K562 (cell line): ENCODE measurements around the gene PLAAT3. TPM values are rescaled to one million over a fixed set of nuclear protein-coding genes. Genes with fewer than 3 reads are reported as not detected.

Source experiments
- JUNB ChIP-seq: fragments of 450-650 bp; formaldehyde crosslinking; conservative IDR thresholded peaks from 2 replicates; pipeline ENCODE4 v1.4.0; 2020; ENCODE audit warnings: mild to moderate bottlenecking
- SUPT5H ChIP-seq: fragments of 450-650 bp; IDR thresholded peaks from 2 replicates; pipeline ENCODE4 v1.6.1; 2016
- ZBTB11 ChIP-seq, 3 experiments: fragments of 200-800 bp in 1 of 3; fragments of 250-450 bp in 1 of 3; fragments of 450-650 bp in 1 of 3; sonication (Bioruptor Pico) in 1 of 3; sonication (Bioruptor generic) in 1 of 3; formaldehyde crosslinking in 1 of 3; IDR thresholded peaks; 2 replicates each; pipeline versions ENCODE4 v1.6.1 to v1.8.0; 2016 to 2022; ENCODE audit warnings: mild to moderate bottlenecking in 2 of 3, missing genetic modification characterization in 2 of 3, missing compliant biosample characterization in 1 of 3, moderate library complexity in 1 of 3
- ZBTB5 ChIP-seq: fragments of 450-650 bp; IDR thresholded peaks from 2 replicates; pipeline ENCODE4 v1.6.1; 2017; ENCODE audit warnings: antibody characterized with exemption
- ZNF12 ChIP-seq: sonication (generic); formaldehyde crosslinking; IDR thresholded peaks from 2 replicates; pipeline ENCODE4 v1.4.0; 2020; ENCODE audit warnings: mild to moderate bottlenecking, missing genetic modification reagents
- ZNF518B ChIP-seq: fragments of 250-450 bp; sonication (Bioruptor Pico); IDR thresholded peaks from 2 replicates; pipeline ENCODE4 v1.5.0; 2021; ENCODE audit warnings: mild to moderate bottlenecking, moderate library complexity
- polyA plus RNA-seq, 8 experiments: library from polyadenylated mRNA; depleted of rRNA in 4 of 8; stranded (reverse) in 5 of 8; unstranded in 3 of 8; fragments of >200 nt; fragmentation: Nextera tagmentation in 2 of 8; fragmentation: Illumina TruSeq in 1 of 8; extraction: Ambion mirVana in 2 of 8; extraction: Trizol in 1 of 8; gene quantifications; 2 replicates each; pipeline versions ENCODE4 v1.2.1 to v1.2.3, GENCODE V29; 2011 to 2014; ENCODE audit warnings: inconsistent platforms in 1 of 8, missing spikeins in 1 of 8
- total RNA-seq, 7 experiments: library from RNA; depleted of rRNA in 6 of 7; stranded (reverse); fragments of >200 nt in 6 of 7; fragmentation: Illumina TruSeq in 2 of 7; extraction: Trizol in 2 of 7; gene quantifications; 2 replicates each; pipeline versions ENCODE4 v1.2.1 to v1.2.3, GENCODE V29; 2011 to 2021; ENCODE audit warnings: low replicate concordance in 1 of 7
- TF ChIP-seq, protein P1 (sequence below): fragments of 200-600 bp; sonication (generic); IDR thresholded peaks from one replicate; pipeline ENCODE4 v1.6.1; 2012; ENCODE audit warnings: mild to moderate bottlenecking, low read depth, low read length, inconsistent platforms

Gene PLAAT3
- total and polyA plus RNA-seq, 9 of the 15 experiments (the other 6 are each of a cell fraction or from before 2014, with no cell fraction given): 0.80 to 2.7 (median 1.4) TPM

DNA sequence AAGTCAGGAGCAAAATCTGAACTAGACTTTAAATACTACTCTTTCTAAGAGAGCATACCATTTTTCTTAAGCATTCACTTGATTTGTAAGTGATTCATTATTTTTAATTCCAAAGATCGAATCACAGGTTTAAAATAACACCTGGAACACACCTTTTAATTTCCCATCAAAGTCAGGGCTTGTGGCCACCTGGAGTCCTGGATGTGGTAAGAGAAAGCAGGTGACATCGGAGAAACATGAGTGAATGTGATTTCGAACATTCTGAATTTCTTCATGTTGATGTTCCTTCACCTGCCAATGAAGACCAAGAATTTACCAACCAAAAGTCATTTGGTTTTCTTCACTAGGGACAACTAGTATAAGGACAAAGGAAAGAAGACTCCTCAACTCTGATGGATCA is 29.0 kb upstream of the PLAAT3 start (continued):
- TF ChIP-seq ZNF518B (CRISPR knock-in tag) (no peak), SUPT5H (no peak), ZBTB11 (CRISPR knock-in tag; IDR thresholded peaks at IDR 0.05) (no peak), ZBTB5 (no peak), ZNF12 (CRISPR knock-in tag) (no peak), JUNB (CRISPR knock-in tag) (no peak)
- TF ChIP-seq, protein P1, sequence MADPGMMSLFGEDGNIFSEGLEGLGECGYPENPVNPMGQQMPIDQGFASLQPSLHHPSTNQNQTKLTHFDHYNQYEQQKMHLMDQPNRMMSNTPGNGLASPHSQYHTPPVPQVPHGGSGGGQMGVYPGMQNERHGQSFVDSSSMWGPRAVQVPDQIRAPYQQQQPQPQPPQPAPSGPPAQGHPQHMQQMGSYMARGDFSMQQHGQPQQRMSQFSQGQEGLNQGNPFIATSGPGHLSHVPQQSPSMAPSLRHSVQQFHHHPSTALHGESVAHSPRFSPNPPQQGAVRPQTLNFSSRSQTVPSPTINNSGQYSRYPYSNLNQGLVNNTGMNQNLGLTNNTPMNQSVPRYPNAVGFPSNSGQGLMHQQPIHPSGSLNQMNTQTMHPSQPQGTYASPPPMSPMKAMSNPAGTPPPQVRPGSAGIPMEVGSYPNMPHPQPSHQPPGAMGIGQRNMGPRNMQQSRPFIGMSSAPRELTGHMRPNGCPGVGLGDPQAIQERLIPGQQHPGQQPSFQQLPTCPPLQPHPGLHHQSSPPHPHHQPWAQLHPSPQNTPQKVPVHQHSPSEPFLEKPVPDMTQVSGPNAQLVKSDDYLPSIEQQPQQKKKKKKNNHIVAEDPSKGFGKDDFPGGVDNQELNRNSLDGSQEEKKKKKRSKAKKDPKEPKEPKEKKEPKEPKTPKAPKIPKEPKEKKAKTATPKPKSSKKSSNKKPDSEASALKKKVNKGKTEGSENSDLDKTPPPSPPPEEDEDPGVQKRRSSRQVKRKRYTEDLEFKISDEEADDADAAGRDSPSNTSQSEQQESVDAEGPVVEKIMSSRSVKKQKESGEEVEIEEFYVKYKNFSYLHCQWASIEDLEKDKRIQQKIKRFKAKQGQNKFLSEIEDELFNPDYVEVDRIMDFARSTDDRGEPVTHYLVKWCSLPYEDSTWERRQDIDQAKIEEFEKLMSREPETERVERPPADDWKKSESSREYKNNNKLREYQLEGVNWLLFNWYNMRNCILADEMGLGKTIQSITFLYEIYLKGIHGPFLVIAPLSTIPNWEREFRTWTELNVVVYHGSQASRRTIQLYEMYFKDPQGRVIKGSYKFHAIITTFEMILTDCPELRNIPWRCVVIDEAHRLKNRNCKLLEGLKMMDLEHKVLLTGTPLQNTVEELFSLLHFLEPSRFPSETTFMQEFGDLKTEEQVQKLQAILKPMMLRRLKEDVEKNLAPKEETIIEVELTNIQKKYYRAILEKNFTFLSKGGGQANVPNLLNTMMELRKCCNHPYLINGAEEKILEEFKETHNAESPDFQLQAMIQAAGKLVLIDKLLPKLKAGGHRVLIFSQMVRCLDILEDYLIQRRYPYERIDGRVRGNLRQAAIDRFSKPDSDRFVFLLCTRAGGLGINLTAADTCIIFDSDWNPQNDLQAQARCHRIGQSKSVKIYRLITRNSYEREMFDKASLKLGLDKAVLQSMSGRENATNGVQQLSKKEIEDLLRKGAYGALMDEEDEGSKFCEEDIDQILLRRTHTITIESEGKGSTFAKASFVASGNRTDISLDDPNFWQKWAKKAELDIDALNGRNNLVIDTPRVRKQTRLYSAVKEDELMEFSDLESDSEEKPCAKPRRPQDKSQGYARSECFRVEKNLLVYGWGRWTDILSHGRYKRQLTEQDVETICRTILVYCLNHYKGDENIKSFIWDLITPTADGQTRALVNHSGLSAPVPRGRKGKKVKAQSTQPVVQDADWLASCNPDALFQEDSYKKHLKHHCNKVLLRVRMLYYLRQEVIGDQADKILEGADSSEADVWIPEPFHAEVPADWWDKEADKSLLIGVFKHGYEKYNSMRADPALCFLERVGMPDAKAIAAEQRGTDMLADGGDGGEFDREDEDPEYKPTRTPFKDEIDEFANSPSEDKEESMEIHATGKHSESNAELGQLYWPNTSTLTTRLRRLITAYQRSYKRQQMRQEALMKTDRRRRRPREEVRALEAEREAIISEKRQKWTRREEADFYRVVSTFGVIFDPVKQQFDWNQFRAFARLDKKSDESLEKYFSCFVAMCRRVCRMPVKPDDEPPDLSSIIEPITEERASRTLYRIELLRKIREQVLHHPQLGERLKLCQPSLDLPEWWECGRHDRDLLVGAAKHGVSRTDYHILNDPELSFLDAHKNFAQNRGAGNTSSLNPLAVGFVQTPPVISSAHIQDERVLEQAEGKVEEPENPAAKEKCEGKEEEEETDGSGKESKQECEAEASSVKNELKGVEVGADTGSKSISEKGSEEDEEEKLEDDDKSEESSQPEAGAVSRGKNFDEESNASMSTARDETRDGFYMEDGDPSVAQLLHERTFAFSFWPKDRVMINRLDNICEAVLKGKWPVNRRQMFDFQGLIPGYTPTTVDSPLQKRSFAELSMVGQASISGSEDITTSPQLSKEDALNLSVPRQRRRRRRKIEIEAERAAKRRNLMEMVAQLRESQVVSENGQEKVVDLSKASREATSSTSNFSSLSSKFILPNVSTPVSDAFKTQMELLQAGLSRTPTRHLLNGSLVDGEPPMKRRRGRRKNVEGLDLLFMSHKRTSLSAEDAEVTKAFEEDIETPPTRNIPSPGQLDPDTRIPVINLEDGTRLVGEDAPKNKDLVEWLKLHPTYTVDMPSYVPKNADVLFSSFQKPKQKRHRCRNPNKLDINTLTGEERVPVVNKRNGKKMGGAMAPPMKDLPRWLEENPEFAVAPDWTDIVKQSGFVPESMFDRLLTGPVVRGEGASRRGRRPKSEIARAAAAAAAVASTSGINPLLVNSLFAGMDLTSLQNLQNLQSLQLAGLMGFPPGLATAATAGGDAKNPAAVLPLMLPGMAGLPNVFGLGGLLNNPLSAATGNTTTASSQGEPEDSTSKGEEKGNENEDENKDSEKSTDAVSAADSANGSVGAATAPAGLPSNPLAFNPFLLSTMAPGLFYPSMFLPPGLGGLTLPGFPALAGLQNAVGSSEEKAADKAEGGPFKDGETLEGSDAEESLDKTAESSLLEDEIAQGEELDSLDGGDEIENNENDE: no peak
